Stimulated activated CD4-positive, alpha-beta T cell treated with anti-CD3 and anti-CD28 coated beads, Interleukin-15, amount 100 ng/mL, for 24 hours (primary cell): Measurements from ENCODE around the gene UQCRQ.

Experiments
- DNase-seq: peaks from one replicate; pipeline ENCODE4 v3.0.0-alpha.2; 2020

UQCRQ gene

DNA sequence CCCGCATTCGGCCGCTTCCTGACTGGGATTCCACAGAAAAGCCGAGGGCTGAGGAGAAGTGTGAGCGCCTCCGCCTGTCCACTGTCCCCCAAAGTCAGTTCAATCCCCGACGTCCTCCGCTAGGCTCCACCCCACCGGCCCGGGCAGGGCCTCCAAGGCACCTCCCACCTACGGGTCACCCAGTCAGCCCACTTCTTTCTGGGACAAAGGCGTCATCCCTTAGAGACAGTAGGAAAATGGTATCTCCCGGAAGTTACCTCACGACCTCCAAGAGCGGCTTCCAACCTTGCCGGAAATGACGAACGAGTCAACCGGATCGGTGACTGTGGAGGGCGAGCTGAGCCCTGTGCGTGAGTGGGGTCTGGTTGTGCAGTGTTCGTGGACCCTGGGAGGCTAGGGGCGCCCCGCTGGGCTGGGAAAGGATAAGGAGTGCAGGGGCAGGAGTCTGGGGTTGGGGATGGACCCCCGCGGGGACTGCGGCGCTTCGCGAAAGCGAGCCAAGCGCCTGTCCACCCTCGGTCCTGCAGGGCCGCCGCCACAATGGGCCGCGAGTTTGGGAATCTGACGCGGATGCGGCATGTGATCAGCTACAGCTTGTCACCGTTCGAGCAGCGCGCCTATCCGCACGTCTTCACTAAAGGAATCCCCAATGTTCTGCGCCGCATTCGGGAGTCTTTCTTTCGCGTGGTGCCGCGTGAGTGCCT, at the start of gene UQCRQ, which contains the start of gene GDF9:
Gene UQCRQ, plus strand, starts transcription at position 301 of the 704 bp plus-strand sequence. Its CDS starts 240 bp downstream, at position 541.
Gene GDF9, minus strand, starts transcription at position 128 of the 704 bp plus-strand sequence. CDS start 1,936 bp downstream, outside the sequence.
- DNase-seq: peak; percentile 94

DNA sequence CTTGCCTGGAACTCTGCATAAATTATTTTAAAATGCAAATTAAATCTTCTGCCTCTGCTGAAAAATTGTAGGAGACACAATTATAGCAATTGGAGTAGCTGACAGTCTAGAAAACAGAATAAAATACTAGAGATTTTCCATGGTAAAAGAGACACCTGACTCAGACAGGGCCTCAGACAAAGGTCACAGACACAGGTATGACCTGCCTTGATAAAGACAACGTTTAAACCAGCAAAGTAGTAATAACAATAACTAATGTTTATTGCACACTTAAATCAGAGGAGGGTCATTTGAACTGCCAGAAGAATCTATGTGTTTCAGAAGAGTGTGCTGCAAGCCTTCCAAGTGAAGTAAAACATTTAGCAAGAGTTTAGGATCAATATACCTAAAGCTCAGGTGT, 49.4 kb upstream of the UQCRQ start:
- no peak for DNase-seq

DNA sequence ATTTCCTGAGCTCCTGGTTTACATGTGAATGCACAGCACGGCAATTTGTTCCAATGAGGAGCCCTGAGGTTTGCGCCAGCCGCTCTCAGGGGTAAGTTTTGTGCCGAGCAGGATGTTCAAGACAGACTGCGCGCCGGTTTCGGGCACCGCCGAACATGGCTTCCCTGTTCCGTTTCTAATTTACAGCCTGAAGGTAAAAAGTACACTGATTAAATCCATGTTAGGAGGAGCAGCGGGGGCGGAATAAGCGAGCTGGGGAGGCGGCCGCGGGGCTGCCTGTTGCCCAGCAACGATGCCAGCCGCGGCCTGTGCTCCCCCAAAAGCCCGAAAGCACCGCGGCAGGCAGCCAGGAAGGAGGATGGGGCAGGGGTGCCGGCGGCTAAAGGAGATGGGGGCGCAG, 47.0 kb upstream of the UQCRQ start:
- peak; percentile 28 for DNase-seq

DNA sequence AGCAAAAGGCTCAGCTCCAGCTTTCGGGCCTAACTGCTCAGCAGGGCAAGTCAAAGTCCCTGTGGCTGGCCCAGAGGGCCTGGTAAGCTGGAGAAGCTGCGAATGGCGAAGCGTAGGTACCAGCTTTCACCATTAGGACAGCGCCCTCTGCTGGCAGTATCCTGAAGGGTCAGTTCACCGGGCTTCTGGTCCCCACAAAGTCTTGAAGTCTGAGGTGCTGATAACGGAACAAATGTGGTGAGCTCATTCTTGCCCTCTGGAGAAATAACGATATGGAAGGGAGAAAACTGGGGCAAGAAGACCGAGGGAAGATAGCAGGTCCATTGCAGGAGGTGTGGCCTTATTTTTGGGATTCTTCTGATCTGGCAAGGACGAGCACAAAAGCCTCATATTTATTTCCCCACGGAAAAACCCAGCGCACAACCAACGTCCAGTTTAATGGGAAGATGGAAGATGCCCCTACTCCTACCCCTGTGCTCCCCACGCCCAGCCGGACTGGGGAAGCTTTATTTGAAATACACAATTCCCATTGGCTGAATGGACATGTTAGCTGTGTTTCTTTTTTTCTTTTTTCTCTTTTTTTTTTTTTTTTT, 46.2 kb upstream of the UQCRQ start:
- DNase-seq: peak; percentile 95

DNA sequence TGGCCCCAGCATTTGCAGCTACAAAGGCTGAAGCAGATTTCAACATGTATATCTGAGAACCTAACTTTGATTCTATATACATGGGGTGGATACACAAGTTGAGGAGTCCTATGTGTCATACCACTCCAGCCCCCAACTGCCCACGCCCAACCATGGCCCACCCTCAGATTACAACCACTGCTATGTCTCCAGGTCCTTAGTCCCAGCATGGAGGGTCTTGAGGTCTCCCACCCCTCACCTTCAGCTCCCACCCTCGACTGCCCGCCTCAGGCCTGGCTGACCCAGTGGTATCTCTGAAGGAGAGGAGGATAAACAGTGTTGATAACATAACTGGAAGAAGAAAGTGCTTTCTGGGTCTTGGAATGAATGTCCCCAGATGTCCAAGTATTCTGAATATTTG, 45.1 kb upstream of the UQCRQ start:
- DNase-seq: no peak

DNA sequence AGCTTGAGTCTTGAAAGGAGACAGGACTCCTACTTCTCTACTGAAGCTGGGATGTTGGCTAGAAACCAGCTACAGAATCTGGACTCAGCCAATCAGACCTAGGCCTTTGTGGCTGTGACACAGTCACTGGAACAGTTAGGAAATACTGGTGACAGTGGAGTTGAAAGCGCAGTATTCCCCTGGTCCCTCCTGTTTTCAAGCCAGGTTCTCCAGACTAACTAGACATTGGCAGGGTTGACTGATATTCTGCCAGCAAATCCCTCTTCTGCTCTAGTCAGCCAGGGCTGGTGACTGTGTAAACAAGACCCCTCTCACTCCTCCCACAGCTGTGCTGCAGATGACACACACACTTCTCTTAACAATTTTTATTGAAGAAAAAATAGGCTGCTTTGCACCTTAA, 44.7 kb upstream of the UQCRQ start:
- no peak for DNase-seq

DNA sequence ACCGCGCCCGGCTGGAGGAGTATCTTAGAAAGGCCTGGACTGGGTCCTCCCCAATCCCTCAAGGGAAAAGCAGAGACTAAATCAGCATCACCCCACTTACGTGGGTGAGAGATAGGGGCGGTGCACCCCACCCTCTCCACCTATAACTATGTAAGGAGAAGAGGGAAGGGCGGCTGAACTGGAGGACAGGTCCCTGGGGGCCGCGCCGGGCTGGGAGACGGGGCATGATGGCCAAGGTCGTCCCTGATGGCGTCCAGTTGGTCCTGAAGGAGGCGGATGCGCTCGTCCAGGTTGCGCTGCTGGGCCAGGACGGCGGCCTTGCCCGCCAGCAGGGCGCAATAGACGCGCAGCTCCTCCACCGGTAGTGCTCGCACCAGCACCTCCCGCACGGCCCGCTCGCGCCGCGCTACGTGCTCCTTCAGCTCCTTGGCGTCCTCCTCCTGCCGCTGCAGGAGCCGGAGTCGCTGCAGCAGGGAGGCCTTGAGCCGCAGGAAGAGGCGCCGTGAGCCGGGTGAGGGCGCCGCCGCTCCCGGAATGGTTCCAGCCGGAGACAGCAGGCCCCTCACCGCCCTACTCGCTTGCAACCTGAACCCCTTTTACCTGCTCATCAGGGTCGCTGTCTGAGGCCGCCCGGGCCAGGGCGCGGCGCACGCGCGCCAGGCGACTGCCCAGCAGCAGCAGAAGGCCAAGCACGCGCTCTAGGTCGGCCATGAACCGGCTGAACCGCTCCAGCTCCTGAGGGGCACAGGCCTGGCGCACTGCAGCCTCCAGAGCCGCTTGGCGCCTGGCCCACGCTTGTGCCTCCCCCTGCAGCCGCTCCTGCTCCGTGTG, 43.6 kb upstream of the UQCRQ start:
- peak; percentile 53 for DNase-seq

DNA sequence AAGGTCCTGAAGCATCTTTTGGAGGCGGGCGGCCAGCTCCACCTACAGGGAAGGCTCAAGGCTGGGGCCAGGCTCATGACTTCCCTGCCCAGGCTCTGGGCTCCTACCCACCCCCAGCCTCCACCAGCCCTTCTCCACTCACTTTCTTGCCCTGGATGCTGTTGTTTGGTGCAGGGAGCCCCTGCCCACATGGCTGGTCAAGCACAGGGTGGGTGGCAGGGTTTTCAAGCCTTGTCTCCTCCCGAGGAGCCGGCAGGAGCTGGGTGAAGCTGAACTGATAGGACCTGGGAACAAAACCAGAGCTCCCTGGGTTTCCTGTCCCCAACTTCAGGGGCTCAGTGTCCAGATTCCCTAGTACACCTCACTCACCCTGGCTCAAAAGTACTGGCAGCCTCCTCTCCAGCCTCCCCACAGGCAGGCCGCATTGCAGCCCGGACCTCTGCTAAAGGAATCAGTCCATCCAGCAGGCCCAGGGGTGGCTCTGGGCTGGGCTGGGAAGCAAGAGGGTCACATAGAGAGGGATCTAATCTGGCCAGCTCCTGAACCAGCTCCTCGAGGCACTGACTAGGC, 42.9 kb upstream of the UQCRQ start:
- no peak for DNase-seq

DNA sequence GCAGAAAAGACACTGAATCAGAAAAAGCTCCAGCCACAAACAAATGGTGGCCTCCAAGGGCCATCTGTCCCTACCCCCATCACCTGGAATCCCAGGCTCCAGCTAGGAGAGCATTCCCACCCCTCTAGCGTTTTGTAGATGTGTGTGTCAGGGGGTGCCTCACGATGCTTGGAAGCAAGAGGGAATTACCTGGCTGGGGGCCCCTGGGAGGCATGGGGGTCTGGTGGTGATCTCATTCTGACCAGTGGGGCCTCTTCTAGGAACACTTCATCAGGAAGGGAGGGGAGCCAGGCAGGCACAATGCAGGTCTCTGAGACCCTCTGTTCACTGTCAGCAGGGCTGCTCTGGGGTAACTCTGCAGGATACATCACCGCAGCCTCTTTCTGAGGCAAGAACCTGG, 42.0 kb upstream of the UQCRQ start:
- DNase-seq: no peak

DNA sequence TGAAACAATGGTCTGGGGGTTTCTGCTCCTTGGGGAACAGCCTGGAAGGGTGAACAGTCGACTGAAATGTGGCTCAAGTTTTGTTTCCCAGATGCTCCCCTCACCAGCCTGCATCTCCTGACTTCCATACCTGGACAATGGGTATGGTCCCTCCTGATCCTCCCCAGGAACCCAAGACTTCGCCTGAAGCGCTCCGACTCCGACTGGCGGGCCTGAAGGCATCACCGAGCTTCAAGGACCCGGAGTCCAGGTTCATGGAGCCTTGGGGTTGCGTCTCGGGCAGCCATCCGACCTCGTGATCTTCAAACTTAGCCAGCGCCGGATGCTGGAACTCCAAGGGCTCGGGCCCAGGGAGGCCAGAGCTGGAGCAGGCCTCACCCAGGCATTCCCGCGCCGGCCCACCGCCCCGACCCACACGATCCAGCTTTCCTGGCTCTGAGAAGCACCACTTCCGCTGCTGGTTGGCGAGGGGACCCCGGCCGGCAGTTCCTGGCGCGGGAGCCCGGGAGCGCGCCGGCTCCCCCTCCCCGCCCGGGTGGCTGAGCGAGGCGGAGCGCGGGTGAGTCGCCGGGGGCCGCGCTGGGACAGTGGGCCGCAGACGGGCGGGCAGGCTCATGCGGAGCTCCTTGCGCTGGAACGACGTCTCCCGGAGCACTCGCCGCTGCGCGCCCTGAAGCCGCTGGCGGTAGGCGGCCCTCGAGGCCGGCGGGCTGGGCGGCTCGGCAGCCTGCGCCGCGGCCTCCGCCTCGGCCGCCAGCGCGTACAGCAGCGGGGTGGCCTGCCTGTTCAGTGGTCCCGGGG, 41.2 kb upstream of the UQCRQ start:
- peak; percentile 42 for DNase-seq

DNA sequence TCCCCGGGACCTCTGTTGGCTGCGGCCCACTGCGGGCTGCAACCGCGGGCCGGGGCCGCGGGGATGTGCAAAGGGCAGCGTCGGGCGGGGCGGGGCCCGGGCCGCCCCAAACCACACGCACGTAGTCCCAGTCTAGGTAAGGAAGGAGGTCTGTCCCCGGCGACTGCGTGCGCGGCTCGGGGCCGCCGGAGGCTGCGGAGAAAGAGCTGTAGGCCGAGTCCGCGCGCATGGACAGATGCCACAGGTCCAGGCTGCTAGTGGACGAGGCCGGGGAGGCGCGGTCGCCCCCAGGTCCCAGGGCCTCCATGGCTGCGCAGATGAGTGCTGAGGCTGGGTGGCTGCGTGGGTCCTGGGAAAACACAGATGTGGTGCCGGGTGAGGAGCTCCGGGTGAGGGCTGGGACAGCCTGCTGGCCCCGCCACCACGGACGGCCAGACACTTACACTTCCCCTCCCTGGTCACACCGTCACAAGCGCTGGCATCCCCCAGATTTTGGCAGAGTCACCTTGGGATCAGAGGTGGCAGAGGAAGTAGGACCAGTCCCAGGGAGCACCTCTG, 40.5 kb upstream of the UQCRQ start:
- peak; percentile 47 for DNase-seq

DNA sequence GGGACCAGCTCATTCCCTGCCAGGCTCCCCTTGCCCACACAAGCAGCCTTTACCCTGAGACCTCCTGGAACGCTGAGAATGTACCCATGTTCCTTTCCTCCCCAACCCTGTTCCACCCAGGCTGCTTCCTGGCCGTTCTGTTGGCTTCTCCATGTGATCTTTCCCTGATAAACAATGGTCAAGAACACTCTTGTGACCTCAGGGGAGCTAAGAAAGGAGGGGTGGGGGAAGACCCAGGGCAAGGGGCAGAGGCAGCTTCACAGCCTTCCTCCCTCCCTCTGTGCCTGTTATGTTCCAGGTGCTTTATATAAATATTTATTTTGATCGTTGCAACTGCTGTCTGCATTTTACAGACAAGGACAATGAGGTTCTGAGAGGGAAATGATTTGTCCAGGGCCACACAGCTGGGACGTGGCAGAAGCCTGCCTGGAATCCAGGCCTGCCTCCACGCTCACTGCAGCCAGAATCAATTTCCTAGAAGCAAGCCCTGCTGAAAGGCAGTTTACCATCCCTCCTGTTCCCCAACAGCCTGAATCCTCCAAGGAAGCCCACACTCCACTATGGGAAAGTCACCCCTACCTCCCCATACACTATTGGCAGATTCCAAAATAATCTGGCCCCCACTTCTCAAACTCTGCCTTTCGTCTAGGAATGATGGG, 39.9 kb upstream of the UQCRQ start:
- DNase-seq: no peak

DNA sequence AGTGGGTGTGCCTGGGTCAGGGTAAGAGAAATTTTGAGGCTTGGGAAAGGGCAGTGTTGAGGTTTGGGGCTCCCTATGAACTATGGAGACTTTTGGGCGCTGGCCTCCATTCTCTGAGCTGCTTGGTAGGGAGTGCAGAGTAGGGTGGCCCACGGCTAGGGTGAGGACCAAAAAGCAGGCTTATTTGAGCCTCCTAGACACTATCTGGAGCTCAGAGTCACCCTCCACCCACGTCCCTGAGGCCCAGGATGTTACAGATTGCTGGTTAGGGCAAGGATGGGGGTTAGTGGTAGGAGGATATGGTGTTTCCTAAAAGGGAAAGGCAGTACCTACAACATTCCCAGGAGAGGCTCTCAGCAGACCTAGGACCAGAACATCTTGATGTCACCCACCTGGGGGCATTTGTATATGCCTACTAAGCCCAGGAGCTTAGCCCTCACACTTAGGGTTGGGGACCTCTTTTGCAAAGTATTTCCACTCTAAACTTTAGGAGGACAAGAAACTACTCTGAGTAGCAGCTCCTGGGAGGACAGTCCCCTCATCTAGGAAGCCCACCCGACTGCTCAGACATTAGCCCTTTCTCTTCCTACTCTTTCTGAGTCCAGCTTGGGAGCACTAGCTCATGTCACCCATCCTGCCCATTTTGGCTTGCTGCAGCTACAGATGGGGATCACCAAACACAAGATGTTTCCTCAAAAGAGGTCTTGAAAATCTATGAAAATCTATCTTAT, 38.3 kb upstream of the UQCRQ start:
- DNase-seq: no peak

DNA sequence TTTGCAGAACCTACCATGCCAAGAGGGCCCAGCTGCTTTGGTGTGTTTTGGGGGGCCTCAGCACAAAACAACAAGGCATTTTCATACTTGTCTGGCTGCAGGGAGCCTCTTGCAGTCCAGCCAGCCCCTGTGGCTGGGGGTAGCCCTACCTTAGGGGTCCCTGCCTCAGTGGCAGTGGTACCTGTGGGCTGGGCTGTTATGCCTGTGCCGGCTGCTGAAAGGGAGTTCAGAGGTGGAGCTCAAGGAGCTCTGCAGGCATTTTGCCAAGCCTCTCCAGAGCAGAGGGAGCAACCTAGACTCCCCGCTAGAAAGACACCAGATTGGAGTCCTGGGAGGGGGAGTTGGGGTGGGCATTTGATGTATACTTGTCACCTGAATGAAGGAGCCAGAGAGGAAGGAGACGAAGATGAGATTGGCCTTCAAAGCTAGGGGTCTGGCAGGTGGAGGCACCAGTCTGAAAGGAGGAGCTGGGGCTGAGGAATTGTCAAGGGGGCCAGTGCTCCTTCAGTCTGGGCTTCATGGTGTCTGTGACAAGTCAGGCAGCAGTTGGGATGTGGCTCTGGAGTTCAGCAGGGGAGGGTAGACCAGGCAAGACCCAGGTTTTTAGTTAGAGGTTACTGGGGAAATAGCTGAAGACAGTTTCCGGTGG, 37.5 kb upstream of the UQCRQ start:
- no peak for DNase-seq

DNA sequence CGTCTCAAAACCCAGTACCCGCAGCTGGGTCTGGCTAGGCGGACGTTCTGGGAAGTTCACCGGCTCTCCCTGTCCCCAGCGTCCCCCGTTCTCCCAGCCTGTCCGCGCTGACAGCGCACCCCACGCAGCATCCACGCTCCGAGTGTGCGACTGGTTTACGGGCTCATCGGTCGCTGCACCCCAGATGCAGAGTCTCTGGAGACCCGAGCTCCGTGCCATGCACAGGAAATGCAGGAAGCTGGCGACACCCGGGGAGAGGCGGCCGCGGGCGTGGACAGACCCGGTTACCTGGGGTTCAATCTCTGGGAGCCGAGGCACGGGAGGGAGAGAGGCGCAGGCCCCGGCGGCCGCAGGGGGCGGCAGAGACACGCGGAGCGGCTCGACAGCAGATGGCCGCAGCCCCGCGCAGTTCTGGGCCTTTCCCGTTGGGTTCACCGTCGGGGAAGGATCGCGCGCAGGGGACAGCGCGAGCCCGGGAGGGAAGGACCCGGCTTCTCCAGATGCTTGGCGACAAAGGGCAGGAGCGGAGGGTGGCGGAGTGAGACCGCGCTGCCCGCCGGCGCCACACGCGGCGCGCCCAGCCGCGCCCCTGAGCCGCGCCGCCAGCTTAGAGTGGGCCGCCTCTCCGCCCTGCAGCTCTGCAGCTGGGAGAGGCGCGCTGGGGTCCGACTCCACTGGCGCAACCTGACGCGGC, 36.6 kb upstream of the UQCRQ start:
- DNase-seq: peak; percentile 82

DNA sequence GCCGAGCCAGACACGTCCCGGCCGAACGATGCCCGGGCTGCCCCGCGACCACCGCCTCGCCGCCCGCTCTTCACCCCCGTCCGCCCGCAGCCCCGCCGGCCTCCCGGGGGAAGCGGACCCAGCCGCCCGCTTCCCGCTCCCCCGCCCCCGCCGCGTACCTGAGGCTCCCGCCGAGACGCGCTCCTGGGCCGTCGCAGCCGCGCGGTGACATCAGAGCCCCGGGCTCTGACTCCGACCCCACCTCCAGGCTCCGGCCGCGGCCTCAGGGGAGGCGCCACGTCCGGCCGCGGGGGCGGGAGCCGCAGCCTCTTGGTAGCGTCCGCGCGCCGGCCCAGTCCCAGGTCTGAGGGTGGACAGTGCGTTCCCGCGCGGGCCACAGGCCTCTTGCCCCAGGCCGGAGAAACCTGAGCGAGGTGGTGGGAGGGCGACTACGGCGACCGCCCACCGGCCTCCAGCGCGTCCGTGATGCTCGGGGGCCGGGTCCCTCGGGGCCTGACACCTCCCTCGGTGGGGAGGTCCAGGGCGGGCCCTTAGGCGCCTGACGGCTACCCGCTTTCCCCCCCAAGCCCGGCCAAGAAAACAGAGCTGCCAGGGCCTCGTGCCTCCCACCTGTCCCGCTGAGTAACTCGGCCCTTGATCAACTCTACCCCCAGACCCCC, 35.9 kb upstream of the UQCRQ start, which contains the start of gene SHROOM1:
Gene SHROOM1, minus strand, starts transcription at position 212 of the 659 bp plus-strand sequence. CDS start 4,507 bp downstream, outside the sequence.
- peak; percentile 61 for DNase-seq

DNA sequence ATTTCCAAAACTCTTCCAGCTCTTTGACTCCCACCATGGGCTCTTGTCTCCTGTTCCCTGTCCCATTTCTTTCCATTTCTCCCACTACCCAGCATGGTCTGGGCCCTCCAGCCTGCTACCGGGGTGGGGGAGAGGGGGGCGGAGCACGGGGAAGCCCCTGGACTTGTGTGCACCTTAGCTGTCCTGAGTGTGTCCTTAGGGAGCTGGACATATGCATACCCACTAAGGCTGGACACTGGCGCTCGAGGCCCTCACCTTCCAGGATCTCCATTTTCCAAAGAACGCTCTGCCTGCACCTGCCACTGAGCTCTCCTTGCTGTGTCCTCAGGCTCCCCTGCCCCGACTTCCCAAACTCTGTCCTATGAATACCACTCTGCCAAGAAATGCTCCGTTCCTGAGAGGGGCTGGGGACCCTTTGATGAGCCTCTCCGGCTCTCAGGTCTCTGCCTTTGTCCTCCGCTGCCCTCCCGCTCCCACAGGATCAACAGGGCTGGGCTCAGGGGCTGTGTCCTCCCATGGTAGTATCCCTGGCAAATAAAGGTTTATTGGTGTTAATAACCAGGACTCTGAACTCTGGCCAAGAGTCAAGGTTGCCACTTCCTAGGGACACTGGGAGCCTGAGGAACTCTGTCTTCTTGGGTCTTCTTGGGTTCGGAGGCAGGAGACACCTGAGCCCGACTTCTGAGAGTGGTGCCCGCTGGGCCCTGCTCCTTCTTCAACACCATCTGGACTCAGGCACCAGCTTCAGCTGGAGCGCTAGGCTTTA, 35.2 kb upstream of the UQCRQ start:
- no peak for DNase-seq

DNA sequence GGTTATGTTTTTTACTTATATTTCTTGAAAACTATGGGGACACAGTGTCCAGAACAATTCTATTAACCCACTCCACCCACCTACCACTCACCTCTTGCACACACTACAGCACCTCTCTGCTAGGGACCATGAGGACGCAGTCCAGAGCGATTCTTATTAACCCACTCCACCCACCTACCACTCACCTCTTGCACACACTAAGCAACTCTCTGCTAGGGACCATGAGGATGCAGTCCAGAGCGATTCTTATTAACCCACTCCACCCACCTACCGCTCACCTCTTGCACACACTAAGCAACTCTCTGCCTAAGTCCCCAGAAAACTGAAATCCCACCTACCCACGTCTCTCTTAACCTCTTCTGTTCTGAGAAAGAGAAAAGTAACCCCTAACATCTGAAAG, 33.8 kb upstream of the UQCRQ start:
- DNase-seq: no peak
